Lower leg skin (tissue), 4 donors: ENCODE results near the gene CCL8. TPM values are rescaled to one million over a fixed set of nuclear protein-coding genes. Genes with fewer than 3 reads are reported as not detected.
A peak's percentile ranks its signal among the peaks of the same experiment; 100 is the strongest.

ENCODE experiments used
- DNase-seq, 2 donors: peaks; one replicate each; pipeline ENCODE4 v3.0.0-alpha.2; 2019; ENCODE audit warnings: low spot score in 2 of 2
- H3K4me3 ChIP-seq: fragments of 200-600 bp; sonication (generic); 2 replicates; pipeline ENCODE4 v1.5.1; 2017; ENCODE audit warnings: mild to moderate bottlenecking, low read depth; ENCODE audit not compliant: poor library complexity, severe bottlenecking
- POLR2A ChIP-seq, 2 donors: fragments of 450-650 bp; IDR thresholded peaks; one replicate each; pipeline ENCODE4 v1.6.1; 2016 to 2017; ENCODE audit warnings: antibody characterized with exemption in 2 of 2, mild to moderate bottlenecking in 1 of 2, moderate library complexity in 1 of 2
- WGBS, 2 donors: methylation state at CpG; one replicate each; pipeline ENCODE4 v1.1.5; 2018; 5-methylcytosine and 5-hydroxymethylcytosine counted together
- intact Hi-C: fragments of 100-400 bp; cut with DNase I; formaldehyde crosslinking; loops from one replicate; pipeline ENCODE4 v1.15.0; 2023; ENCODE audit warnings: low total_unique reads
- total RNA-seq, 4 donors: library from RNA; depleted of rRNA; stranded (reverse); fragments of >200 nt; gene quantifications; one replicate each; pipeline ENCODE4 v1.1.0, GENCODE V29; 2016
- TF ChIP-seq, protein P1 (sequence below), 3 donors: fragments of 450-650 bp; IDR thresholded peaks; one replicate each; pipeline ENCODE4 v1.5.1; 2016; ENCODE audit warnings: antibody characterized with exemption in 3 of 3, mild to moderate bottlenecking in 3 of 3, moderate library complexity in 2 of 3

CCL8 gene
- total RNA-seq, 4 donors from 2014 or later: not detected

DNA sequence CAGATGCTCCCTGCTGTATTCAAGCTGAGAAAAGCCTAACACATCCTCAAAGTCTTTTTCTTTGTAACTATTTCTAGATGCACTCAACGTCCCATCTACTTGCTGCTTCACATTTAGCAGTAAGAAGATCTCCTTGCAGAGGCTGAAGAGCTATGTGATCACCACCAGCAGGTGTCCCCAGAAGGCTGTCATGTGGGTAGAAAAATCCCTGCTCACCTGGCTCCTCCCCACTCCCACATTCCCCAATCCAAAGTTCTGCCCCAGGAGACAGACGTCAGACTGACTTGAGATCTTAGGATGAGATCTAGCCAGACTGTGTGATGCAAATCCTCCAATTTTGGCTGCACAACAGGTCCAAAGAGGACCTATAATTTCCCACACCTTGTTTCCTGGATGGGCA, 38.2 kb downstream of the CCL8 start:
- TF ChIP-seq POLR2A (IDR thresholded peaks at IDR 0.05): no peak
- TF ChIP-seq, protein P1, sequence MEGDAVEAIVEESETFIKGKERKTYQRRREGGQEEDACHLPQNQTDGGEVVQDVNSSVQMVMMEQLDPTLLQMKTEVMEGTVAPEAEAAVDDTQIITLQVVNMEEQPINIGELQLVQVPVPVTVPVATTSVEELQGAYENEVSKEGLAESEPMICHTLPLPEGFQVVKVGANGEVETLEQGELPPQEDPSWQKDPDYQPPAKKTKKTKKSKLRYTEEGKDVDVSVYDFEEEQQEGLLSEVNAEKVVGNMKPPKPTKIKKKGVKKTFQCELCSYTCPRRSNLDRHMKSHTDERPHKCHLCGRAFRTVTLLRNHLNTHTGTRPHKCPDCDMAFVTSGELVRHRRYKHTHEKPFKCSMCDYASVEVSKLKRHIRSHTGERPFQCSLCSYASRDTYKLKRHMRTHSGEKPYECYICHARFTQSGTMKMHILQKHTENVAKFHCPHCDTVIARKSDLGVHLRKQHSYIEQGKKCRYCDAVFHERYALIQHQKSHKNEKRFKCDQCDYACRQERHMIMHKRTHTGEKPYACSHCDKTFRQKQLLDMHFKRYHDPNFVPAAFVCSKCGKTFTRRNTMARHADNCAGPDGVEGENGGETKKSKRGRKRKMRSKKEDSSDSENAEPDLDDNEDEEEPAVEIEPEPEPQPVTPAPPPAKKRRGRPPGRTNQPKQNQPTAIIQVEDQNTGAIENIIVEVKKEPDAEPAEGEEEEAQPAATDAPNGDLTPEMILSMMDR (IDR thresholded peaks at IDR 0.05): no peak
- intact Hi-C loops: no loop called here
- no peak for DNase-seq
- H3K4me3 ChIP-seq: no peak overlapping the region
- 78 to 81% methylated on average over 2 of the region's 2 CpGs for WGBS, 2 donors

- WGBS, 2 donors: 96% methylated on average over 3 of the region's 3 CpGs
- intact Hi-C loops: no loop called here
- no peak for DNase-seq
- H3K4me3 ChIP-seq: no peak overlapping the region
- TF ChIP-seq POLR2A (IDR thresholded peaks at IDR 0.05): no peak
- TF ChIP-seq, protein P1 (IDR thresholded peaks at IDR 0.05): no peak
Observed at GRCh38 chr17:34358631-34359030, 39.4 kb downstream of the CCL8 start.

DNA sequence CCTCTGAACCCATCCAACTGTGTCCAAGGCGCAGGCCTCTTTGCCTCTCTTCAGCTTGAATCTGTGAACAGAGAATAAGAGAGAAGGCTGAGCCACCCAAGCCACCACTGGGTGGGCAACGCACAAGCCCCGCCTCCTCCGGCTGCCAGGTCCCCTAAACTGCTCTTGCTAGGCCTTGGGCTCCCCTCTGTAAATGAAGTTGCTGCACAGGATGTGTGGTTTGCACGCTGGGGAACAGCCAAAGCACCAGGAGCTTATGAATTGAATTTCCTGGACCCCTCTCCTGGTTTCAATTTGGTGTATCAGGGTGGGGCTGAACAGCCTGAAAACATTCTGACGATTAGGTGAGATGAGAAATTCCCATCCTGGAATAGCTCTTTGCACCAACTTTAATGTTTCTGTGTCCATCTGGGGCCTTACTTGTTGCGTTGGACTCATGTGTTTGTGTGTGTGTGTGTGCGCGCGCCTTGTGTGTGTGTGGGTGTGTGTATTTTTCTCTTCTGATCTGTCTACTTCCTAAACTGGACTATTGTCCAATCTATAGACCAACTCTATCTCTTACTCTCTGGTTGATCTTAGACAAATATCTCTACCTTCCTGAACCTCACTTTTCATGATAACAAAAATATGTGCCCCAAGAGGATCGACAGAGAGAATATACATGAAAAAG, 41.5 kb downstream of the CCL8 start:
- no peak overlapping the region for H3K4me3 ChIP-seq
- no peak for DNase-seq
- 79 to 81% methylated on average over 11 of the region's 11 CpGs for WGBS, 2 donors
- TF ChIP-seq, protein P1 (IDR thresholded peaks at IDR 0.05): no peak
- TF ChIP-seq POLR2A (IDR thresholded peaks at IDR 0.05): no peak
- intact Hi-C loops: no loop called here

DNA sequence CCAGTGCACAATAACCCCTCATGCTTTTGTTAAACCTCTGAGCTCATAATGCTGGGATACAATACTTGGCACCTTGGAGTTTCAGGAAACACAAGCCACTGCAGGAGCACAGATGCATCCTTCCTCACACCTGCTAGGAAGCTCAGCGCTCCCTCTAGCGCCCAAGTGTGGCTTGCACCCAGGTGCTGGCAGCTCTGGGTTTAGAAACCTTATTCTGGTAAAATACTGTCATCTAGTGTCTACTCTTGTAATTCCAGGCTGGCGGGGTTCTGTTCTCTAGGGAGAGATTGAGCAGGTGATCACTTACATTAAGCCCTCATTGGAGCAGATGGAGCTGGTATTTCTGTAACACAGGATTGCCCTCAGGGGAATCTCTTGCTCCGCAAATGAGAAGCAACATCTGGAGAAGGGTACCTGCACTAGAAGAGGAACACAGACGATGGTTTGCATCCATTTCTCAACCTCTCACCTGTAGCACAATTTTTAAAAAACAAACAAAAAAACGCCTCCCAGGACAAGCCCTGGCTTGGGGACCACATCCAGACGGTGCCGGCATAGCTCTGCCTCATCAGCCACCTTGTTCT, 42.3 kb downstream of the CCL8 start:
- WGBS, 2 donors: 13% methylated on average over 8 of the region's 8 CpGs
- intact Hi-C loops: loop anchor here (2.0 kb wide), 1 partner anchor 163 kb away; no protein-coding TSS in a partner anchor
- peak; percentile 90 to 97 for DNase-seq
- no peak for TF ChIP-seq POLR2A (IDR thresholded peaks at IDR 0.05)
- TF ChIP-seq, protein P1 (IDR thresholded peaks at IDR 0.05): peak in 2 of 3 donors; percentile 18 to 98
- H3K4me3 ChIP-seq: no peak overlapping the region

DNA sequence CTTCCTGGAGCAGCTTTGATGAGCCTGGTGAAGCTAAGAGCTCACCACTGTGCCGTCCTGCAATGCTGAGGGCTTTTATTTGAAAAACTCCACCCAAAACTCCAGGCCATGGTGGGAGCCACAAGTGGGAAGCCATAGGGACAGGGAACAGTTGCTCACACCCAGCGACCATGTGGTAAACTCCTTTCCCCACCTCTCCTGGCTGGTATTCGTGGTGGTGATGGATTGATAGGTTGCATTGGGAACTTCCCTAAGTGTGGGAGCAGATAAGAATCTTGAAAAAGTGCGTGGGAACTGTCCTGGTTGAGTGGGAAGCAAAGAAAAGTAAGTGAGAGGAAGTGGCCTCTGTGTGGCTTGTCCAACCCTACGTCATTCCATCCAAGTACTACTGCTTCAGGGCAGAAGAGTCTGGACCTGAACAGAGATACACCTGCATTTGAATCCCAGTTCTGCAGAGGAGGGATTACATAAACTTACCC, 44.0 kb downstream of the CCL8 start, which contains the start of gene CCL1:
Gene CCL1 (minus strand): TSS at position 51 of the 479 bp plus-strand sequence. CDS start 72 bp downstream, outside the sequence.
- WGBS, 2 donors: 41 to 50% methylated on average over 5 of the region's 5 CpGs
- intact Hi-C loops: loop anchor here (2.0 kb wide), 1 partner anchor 164 kb away; no protein-coding TSS in a partner anchor
- H3K4me3 ChIP-seq: no peak within 1 kb of the TSS
- TF ChIP-seq, protein P1 (IDR thresholded peaks at IDR 0.05): no peak
- no peak for TF ChIP-seq POLR2A (IDR thresholded peaks at IDR 0.05)
- DNase-seq: no peak
